Spleen (tissue), 7 donors: ENCODE results near the gene CACNA1D.

Experiments
- POLR2A ChIP-seq, 3 donors: fragments of 450-650 bp; IDR thresholded peaks; one replicate each; pipeline ENCODE4 v1.5.1; 2017; ENCODE audit warnings: antibody characterized with exemption in 3 of 3, mild to moderate bottlenecking in 1 of 3
- POLR2AphosphoS5 ChIP-seq, 3 donors: sonication (generic); formaldehyde crosslinking; IDR thresholded peaks; one replicate each; pipeline ENCODE4 v1.5.1; 2017; ENCODE audit warnings: antibody characterized with exemption in 3 of 3
- TF ChIP-seq, protein P1 (sequence below), 11 experiments: fragments of 200-600 bp in 7 of 11; fragments of 450-650 bp in 4 of 11; sonication (generic) in 4 of 11; IDR thresholded peaks in 8 of 11; conservative IDR thresholded peaks in 3 of 11; 1 replicate in 7 of 11; 2 replicates in 4 of 11; pipeline versions ENCODE4 v1.4.0 to v1.8.0; 2016 to 2021; ENCODE audit warnings: antibody characterized with exemption in 11 of 11, inconsistent platforms in 4 of 11, mild to moderate bottlenecking in 1 of 11
- donor health status: DM: no; HTN: no; CAD: no; lungs with moderate emphysema.
- donor health status: DM: no; HTN: no; CAD: no.
- donor health status: DM: no; HTN: no; CAD: no.

DNA sequence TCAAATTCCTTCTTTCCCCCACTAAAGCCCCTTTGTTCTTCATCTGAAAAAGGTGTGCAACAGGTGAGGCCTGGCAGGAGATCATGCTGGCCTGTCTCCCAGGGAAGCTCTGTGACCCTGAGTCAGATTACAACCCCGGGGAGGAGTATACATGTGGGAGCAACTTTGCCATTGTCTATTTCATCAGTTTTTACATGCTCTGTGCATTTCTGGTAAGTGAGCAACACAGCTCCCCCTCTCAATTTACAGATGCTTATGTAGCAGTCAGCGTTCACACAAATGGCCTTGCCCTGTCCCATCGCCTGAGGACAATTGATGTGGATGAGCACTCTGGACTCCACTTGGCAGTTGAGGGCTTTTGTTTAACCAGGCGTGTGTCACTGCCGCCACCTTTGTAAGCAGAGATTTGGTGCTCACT is 281.4 kb downstream of the CACNA1D start:
- TF ChIP-seq, protein P1, sequence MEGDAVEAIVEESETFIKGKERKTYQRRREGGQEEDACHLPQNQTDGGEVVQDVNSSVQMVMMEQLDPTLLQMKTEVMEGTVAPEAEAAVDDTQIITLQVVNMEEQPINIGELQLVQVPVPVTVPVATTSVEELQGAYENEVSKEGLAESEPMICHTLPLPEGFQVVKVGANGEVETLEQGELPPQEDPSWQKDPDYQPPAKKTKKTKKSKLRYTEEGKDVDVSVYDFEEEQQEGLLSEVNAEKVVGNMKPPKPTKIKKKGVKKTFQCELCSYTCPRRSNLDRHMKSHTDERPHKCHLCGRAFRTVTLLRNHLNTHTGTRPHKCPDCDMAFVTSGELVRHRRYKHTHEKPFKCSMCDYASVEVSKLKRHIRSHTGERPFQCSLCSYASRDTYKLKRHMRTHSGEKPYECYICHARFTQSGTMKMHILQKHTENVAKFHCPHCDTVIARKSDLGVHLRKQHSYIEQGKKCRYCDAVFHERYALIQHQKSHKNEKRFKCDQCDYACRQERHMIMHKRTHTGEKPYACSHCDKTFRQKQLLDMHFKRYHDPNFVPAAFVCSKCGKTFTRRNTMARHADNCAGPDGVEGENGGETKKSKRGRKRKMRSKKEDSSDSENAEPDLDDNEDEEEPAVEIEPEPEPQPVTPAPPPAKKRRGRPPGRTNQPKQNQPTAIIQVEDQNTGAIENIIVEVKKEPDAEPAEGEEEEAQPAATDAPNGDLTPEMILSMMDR (IDR thresholded peaks at IDR 0.05 in 8 of 11, conservative IDR thresholded peaks at IDR 0.05 in 3 of 11) = no peak
- TF ChIP-seq POLR2A (IDR thresholded peaks at IDR 0.05) = no peak
- no peak for TF ChIP-seq POLR2AphosphoS5 (IDR thresholded peaks at IDR 0.05)
